ENCODE data around the gene LDLRAP1.
A peak's percentile ranks its signal among the peaks of the same experiment; 100 is the strongest.

Gene LDLRAP1

DNA sequence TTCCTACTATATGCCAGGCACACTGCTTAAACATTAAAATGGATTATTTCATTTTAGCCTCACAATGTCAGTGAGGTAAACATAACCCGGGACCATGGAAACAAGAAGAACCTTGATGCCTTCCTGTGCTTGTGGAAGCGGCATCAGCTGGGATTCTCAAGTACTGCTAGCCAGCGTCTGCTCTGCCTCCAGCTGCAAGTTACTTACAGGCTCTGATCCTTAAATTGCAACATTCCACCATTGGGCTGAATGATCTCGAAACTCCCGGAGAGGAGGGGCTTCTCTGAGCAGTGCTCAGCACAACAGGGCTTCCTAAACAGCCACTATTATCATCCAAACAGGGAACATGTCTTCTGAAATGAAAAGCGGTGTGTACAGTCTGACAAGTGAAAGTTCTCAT, 66.5 kb downstream of the LDLRAP1 start:
- DNase-seq (ENCODE audit: low read depth) = no peak

- DNase-seq (ENCODE audit: low read depth) = no peak
Observed at GRCh38 chr1:25610822-25611630, 67.6 kb downstream of the LDLRAP1 start.

DNA sequence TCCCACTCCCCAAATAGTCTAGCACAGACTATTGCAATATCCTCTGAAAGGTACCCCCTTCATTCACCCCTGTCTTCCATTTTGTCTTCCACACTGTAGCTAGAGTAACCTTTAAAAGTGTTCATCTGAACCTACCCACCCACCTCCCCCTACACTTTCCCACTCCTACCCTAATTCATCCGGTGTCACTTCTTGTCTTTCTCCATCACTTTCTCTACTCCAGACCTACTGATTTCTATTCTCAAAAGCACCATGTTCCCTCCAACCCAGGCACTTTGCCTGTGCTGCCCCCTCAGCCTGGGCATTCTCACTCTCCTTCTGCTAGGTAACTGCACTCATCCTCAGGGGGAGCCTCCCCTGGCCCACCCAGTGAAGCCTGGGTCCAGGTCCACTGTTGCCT, 68.4 kb downstream of the LDLRAP1 start:
- no peak for DNase-seq (ENCODE audit: low read depth)

GRCh38 chr1:25612421-25612820, 69.0 kb downstream of the LDLRAP1 start:
- DNase-seq (ENCODE audit: low read depth) = no peak

DNA sequence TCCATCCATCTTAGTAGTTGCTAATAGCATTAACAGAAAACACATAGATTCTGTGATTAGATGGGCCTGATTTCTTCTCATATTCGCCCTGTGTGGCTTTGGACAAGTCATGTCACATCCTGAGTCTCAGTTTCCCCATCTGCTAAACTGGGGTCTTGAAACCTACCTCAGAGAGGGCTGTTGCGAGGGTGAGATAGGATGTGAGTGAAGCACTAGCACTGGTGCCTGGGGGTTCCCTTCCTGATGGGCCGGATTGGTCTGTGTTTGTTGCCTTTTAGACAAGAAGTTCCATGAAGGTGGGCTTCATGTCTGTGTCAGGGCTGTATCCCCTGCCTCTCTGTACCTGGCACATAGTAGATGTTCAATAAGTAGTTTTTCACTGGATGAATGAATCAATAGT, 69.7 kb downstream of the LDLRAP1 start:
- no peak for DNase-seq (ENCODE audit: low read depth)

DNA sequence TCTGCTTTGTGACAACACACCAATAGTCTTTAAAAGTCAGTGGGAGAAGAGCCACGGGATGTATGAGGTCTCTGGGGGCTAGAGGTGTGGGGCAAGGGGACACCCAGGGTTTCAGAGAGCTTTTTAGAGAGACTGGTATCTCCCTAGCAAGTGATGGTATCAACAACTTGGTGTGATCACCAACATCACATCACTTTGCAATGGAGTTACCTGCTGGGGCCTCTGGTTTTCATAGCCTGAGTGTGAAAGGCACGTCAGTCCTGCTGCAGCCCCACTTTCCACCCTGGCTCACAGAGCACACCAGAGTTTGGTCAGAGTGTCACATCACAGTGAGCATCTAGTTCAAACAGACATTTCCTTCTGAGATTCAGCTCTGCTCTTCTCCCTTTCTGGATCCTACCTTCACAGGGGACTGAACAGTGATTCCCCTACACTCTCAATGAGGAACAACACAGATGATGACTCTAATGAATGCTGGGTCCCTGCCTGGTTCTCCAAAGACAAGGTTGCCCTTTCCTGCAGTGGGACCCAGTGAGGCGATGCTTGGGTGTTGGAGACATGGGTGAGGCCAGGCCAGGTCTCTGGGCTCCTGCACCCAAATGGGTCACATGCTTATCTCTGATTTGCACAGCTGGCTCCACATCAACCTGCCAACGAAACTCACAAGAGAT, 71.2 kb downstream of the LDLRAP1 start:
- no peak for DNase-seq (ENCODE audit: low read depth)

GRCh38 chr1:25615172-25615541, 71.8 kb downstream of the LDLRAP1 start:
- no peak for DNase-seq (ENCODE audit: low read depth)

- DNase-seq (ENCODE audit: low read depth) = no peak
Observed at GRCh38 chr1:25615563-25616094, 72.2 kb downstream of the LDLRAP1 start.

GRCh38 chr1:25616095-25616986, 72.9 kb downstream of the LDLRAP1 start, which contains the start of gene MAN1C1:
TSS of gene MAN1C1 (plus strand) at chr1:25616791. CDS start at chr1:25617798, 1,007 bp downstream.
- DNase-seq (ENCODE audit: low read depth) = peak; percentile 78

- no peak for DNase-seq (ENCODE audit: low read depth)
Observed at GRCh38 chr1:25616987-25617624, 73.7 kb downstream of the LDLRAP1 start.

- no peak for DNase-seq (ENCODE audit: low read depth)
Observed at GRCh38 chr1:25617625-25618432, 74.4 kb downstream of the LDLRAP1 start.

DNA sequence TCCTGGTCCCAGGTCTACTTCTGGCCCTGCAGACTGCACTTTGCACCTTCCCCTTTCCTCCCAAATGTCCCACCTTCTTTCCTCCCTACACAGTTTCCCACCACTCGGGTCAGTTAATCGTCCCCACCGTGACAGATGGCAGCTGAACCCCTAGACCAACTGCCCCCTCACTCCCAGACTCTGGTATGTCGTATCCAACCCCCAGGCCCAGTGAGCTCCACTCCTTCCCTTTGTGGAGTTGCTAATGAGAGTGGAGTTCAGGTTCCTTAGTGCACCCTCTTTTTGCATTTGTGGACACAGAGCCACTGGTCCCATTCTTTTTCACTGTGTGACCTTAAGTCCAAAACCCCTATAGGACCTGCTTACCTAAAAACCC, 75.0 kb downstream of the LDLRAP1 start:
- no peak for DNase-seq (ENCODE audit: low read depth)
